Measurements from ENCODE around the gene UCP3.

Gene UCP3

DNA sequence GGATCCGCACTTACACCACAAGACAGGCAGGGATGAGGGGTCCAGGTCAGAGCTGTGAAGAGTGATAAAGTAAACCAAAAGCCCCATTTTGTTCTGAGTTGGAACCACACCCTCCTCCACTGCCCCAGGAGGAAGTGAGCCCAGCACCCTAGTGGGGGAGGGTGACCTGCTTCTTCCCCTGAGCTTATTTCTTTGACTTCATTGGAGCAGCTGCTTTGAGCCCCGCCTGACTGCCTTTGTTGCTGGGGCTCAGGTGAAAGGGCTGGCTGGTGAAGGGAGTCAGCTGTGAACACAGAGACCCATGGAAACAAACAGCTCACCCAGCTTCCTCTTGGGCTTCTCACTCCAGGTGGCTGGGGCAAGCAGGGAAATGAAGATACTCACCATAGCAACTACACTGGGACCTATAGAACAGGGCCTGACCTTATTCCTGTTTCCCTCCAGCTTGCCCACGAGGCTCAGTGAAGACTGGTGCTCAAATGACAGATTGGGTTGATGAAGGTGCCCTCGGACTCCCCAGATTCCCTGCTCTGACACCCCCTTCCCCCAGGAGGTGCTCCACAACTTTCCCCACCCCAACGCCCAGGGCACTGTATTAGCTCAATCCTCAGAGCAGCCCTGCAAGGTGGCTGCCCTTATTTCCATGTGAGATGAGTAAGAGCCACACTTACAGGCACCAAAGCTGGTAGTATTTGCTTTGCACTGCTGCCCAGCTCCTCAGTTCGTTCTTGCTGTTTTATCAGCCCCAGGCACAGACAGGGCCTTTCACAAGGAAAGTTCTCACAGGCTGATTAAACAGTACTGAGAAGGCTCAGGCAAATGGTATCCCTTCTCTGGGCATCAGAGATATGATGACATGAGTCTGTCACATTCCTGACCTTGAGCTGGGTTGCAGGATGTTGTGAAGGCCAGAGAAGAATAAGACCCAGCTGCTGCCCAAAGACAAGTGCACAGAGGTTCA is 28.6 kb downstream of the UCP3 start:
- Histone ChIP-seq H3K79me2 (no peaks in the 10 kb centered on the region), H3K4me2 (ENCODE audit: low read length) (no peak overlapping the region), H3K36me3 (ENCODE audit: control insufficient read depth, insufficient read depth, low read length) (no peaks in the 10 kb centered on the region), H3K4me1 (no peaks in the 10 kb centered on the region), H3K4me3 (ENCODE audit: low read depth, low read length) (no peak overlapping the region), H3K27me3 (ENCODE audit: control insufficient read depth, insufficient read depth, low read length) (no peaks in the 10 kb centered on the region), H3K9ac (no peak overlapping the region), H2AFZ (no peak overlapping the region), H3K9me3 (ENCODE audit: control insufficient read depth, low read length) (no peaks in the 10 kb centered on the region), H3K27ac (no peak overlapping the region)
- TF ChIP-seq, protein P1, sequence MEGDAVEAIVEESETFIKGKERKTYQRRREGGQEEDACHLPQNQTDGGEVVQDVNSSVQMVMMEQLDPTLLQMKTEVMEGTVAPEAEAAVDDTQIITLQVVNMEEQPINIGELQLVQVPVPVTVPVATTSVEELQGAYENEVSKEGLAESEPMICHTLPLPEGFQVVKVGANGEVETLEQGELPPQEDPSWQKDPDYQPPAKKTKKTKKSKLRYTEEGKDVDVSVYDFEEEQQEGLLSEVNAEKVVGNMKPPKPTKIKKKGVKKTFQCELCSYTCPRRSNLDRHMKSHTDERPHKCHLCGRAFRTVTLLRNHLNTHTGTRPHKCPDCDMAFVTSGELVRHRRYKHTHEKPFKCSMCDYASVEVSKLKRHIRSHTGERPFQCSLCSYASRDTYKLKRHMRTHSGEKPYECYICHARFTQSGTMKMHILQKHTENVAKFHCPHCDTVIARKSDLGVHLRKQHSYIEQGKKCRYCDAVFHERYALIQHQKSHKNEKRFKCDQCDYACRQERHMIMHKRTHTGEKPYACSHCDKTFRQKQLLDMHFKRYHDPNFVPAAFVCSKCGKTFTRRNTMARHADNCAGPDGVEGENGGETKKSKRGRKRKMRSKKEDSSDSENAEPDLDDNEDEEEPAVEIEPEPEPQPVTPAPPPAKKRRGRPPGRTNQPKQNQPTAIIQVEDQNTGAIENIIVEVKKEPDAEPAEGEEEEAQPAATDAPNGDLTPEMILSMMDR (IDR thresholded peaks at IDR 0.05): no peak

DNA sequence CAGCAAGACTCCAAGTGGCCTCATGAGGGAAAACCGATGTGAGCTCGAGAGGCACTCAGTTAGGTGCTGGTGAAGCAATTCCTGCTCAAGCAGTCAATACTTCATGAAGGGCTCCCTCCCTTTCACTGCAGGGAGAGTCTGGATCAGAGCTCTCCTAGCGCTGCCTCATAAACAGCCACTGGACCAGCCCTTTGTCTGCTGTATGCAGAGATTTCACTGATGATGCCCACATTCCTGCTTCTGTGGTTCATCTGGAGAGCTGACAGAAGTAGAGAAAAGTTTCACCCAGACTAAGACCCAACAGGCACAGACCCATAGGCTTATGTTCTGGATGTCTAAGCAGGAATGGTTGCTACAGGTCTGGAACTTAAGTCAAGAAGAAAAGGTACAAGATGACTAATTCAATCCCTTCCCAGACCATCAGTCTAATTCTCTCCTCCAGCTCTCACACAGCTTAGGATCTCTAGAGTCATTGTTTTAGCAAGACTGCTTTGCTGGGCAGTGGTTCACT is 30.3 kb downstream of the UCP3 start:
- H3K27me3 ChIP-seq (ENCODE audit: control insufficient read depth, insufficient read depth, low read length): no peaks in the 10 kb centered on the region
- no peaks in the 10 kb centered on the region for H3K4me1 ChIP-seq
- H2AFZ ChIP-seq: no peak overlapping the region
- TF ChIP-seq, protein P1 (IDR thresholded peaks at IDR 0.05): no peak
- H3K79me2 ChIP-seq: no peaks in the 10 kb centered on the region
- no peak overlapping the region for H3K27ac ChIP-seq
- H3K9me3 ChIP-seq (ENCODE audit: control insufficient read depth, low read length): no peaks in the 10 kb centered on the region
- H3K9ac ChIP-seq: no peak overlapping the region
- no peaks in the 10 kb centered on the region for H3K36me3 ChIP-seq (ENCODE audit: control insufficient read depth, insufficient read depth, low read length)
- H3K4me3 ChIP-seq (ENCODE audit: low read depth, low read length): no peak overlapping the region
- no peak overlapping the region for H3K4me2 ChIP-seq (ENCODE audit: low read length)

DNA sequence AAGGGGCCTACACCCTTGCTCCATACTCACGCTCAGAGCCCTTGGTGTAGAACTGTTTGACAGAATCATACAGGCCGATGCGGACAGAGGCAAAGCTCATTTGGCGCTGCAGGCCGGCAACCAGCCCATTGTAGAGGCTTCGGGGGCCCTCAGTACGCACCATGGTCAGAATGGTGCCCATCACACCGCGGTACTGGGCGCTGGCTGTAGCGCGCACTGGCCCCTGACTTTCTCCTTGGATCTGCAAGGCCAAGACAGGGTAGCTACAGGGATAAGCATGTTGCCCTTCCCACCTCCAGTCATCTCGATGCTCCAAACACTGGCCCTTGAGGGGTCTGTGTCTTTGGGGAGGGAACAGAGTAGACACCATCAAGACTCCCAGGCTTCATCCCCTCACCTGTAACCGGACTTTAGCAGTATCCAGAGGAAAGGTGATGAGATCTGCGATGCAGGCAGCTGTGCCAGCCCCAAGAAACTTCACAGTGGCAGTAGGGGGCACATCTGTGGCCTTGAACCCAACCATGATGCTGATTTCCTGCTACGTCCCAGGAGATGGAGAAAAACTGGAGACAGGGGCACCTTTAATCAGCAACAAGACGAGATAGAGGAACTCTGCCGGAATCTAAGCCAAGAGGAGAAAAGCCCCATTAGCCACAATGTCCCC is 30.9 kb downstream of the UCP3 start:
- Histone ChIP-seq H3K79me2 (no peaks in the 10 kb centered on the region), H3K4me2 (ENCODE audit: low read length) (no peak overlapping the region), H3K4me1 (no peaks in the 10 kb centered on the region), H3K9ac (no peak overlapping the region), H3K4me3 (ENCODE audit: low read depth, low read length) (no peak overlapping the region), H3K9me3 (ENCODE audit: control insufficient read depth, low read length) (no peaks in the 10 kb centered on the region), H3K27me3 (ENCODE audit: control insufficient read depth, insufficient read depth, low read length) (no peaks in the 10 kb centered on the region), H2AFZ (no peak overlapping the region), H3K36me3 (ENCODE audit: control insufficient read depth, insufficient read depth, low read length) (no peaks in the 10 kb centered on the region), H3K27ac (no peak overlapping the region)
- TF ChIP-seq, protein P1 (IDR thresholded peaks at IDR 0.05): no peak

DNA sequence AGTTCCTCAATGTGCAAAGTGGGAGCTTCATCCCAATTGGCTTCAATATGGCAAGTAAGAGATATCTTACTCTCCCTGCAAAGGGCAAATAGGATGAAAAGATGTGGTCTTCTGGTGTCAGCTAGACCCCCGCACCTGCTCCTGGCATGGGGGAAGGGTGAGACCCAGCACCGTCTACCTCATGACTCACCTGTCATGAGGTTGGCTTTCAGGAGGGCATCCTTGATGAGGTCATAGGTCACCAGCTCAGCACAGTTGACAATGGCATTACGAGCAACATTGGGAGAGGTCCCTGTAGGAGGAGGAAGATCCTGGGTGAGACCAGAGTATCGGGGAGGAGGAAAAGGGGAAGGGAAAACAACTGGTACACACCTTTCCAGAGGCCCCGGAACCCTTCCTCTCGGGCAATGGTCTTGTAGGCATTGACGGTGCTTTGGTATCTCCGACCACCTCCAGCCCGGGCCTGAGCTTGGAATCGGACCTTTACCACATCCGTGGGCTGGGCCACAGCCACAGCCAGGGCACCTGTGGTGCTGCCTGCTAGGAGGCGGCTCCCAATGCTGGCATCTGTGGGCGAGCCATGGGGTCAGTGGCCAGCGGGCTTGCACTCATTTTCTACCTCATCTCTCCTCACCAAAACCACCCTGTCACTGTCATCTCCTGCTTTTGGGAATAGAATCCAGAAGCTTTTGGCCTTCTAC is 32.3 kb downstream of the UCP3 start:
- Histone ChIP-seq H3K27ac (no peak overlapping the region), H3K36me3 (ENCODE audit: control insufficient read depth, insufficient read depth, low read length) (no peaks in the 10 kb centered on the region), H3K27me3 (ENCODE audit: control insufficient read depth, insufficient read depth, low read length) (no peaks in the 10 kb centered on the region), H3K9me3 (ENCODE audit: control insufficient read depth, low read length) (no peaks in the 10 kb centered on the region), H3K9ac (no peak overlapping the region), H3K79me2 (no peaks in the 10 kb centered on the region), H3K4me2 (ENCODE audit: low read length) (no peak overlapping the region), H3K4me1 (no peaks in the 10 kb centered on the region), H2AFZ (no peak overlapping the region), H3K4me3 (ENCODE audit: low read depth, low read length) (no peak overlapping the region)
- TF ChIP-seq, protein P1 (IDR thresholded peaks at IDR 0.05): no peak

Measured in parathyroid adenoma (tissue), 2 donors.